Trophoblast cell (in vitro differentiated cells and primary cell): Measurements from ENCODE around the gene HK2.

Experiments
- DNase-seq, 2 donors: peaks; one replicate each; pipeline ENCODE4 v3.0.0-alpha.2; 2016
- H2AFZ ChIP-seq: 2 replicates; pipeline ENCODE4 v1.6.1; 2013; ENCODE audit warnings: low read length, moderate library complexity, mild to moderate bottlenecking; ENCODE audit not compliant: insufficient read depth, poor library complexity
- H2AK5ac ChIP-seq: 2 replicates; pipeline ENCODE4 v1.6.1; 2013; ENCODE audit warnings: mild to moderate bottlenecking, low read length
- H2BK120ac ChIP-seq: 2 replicates; pipeline ENCODE4 v1.6.1; 2013; ENCODE audit warnings: low read length, mild to moderate bottlenecking, moderate library complexity; ENCODE audit not compliant: insufficient read depth, poor library complexity
- H2BK12ac ChIP-seq: 2 replicates; pipeline ENCODE4 v1.6.1; 2013; ENCODE audit warnings: mild to moderate bottlenecking, low read length, moderate library complexity
- H2BK5ac ChIP-seq: 2 replicates; pipeline ENCODE4 v1.6.1; 2013; ENCODE audit warnings: low read length, low read depth, moderate library complexity, mild to moderate bottlenecking; ENCODE audit not compliant: poor library complexity
- H3K14ac ChIP-seq: 2 replicates; pipeline ENCODE4 v1.6.1; 2013; ENCODE audit warnings: mild to moderate bottlenecking, low read length
- H3K18ac ChIP-seq: 2 replicates; pipeline ENCODE4 v1.6.1; 2013; ENCODE audit warnings: mild to moderate bottlenecking, low read length
- H3K23ac ChIP-seq: 2 replicates; pipeline ENCODE4 v1.6.1; 2013; ENCODE audit warnings: low read length
- H3K27ac ChIP-seq: 2 replicates; pipeline ENCODE4 v1.5.1; 2013; ENCODE audit warnings: low read depth, mild to moderate bottlenecking, inconsistent platforms, low read length, moderate library complexity
- H3K27me3 ChIP-seq: 2 replicates; pipeline ENCODE4 v1.6.1; 2013; ENCODE audit warnings: inconsistent platforms, mild to moderate bottlenecking, low read length, moderate library complexity; ENCODE audit not compliant: insufficient read depth
- H3K36me3 ChIP-seq, 2 experiments: 1 replicate in 1 of 2; 2 replicates in 1 of 2; pipeline ENCODE4 v1.6.1; 2013; ENCODE audit warnings: low read length in 2 of 2, mild to moderate bottlenecking in 2 of 2, moderate library complexity in 1 of 2; ENCODE audit not compliant: insufficient read depth in 2 of 2, control insufficient read depth in 1 of 2
- H3K4ac ChIP-seq: 2 replicates; pipeline ENCODE4 v1.6.1; 2013; ENCODE audit warnings: low read depth, mild to moderate bottlenecking, low read length, moderate library complexity
- H3K4me1 ChIP-seq, 2 experiments: 1 replicate in 1 of 2; 2 replicates in 1 of 2; pipeline ENCODE4 v1.6.1; 2013; ENCODE audit warnings: low read length in 2 of 2, mild to moderate bottlenecking in 2 of 2, moderate library complexity in 1 of 2; ENCODE audit not compliant: insufficient read depth in 2 of 2, control insufficient read depth in 1 of 2
- H3K4me2 ChIP-seq: 2 replicates; pipeline ENCODE4 v1.6.1; 2013; ENCODE audit warnings: inconsistent platforms, mild to moderate bottlenecking, low read length, moderate library complexity
- H3K4me3 ChIP-seq: 2 replicates; pipeline ENCODE4 v1.5.1; 2013; ENCODE audit warnings: mild to moderate bottlenecking, low read depth, low read length, inconsistent platforms
- H3K79me1 ChIP-seq: one replicate; pipeline ENCODE4 v1.6.1; 2013; ENCODE audit warnings: low read length
- H3K79me2 ChIP-seq: 2 replicates; pipeline ENCODE4 v1.6.1; 2013; ENCODE audit warnings: low read length, mild to moderate bottlenecking; ENCODE audit not compliant: control insufficient read depth, insufficient read depth, poor library complexity
- H3K9ac ChIP-seq: 2 replicates; pipeline ENCODE4 v1.6.1; 2013; ENCODE audit warnings: mild to moderate bottlenecking, low read length
- H3K9me3 ChIP-seq: 2 replicates; pipeline ENCODE4 v1.6.1; 2013; ENCODE audit warnings: low read depth, mild to moderate bottlenecking, control low read depth, inconsistent platforms, low read length; ENCODE audit not compliant: insufficient read depth
- H4K12ac ChIP-seq: 2 replicates; pipeline ENCODE4 v1.6.1; 2013; ENCODE audit warnings: low read depth, mild to moderate bottlenecking, low read length, moderate library complexity
- H4K8ac ChIP-seq: 2 replicates; pipeline ENCODE4 v1.6.1; 2013; ENCODE audit warnings: low read depth, mild to moderate bottlenecking, low read length, moderate library complexity
- H4K91ac ChIP-seq: one replicate; pipeline ENCODE4 v1.6.1; 2013; ENCODE audit warnings: low read depth, mild to moderate bottlenecking, low read length, moderate library complexity
- WGBS: extraction: QIAGEN DNeasy Blood & Tissue Kit; methylation state at CpG from one replicate; pipeline ENCODE4 v1.1.7; 2013; ENCODE audit warnings: missing lambda C conversion rate; ENCODE audit not compliant: insufficient read length, insufficient coverage; ENCODE audit errors: extremely low coverage; 5-methylcytosine and 5-hydroxymethylcytosine counted together

HK2 gene

GRCh38 chr2:74856004-74856578, 22.2 kb downstream of the HK2 start:
- Histone ChIP-seq H4K91ac (peak overlapping the region; percentile 8), H3K27ac (no peak overlapping the region), H4K8ac (no peak overlapping the region), H2BK5ac (no peak overlapping the region), H2AK5ac (no peak overlapping the region), H3K18ac (no peak overlapping the region), H2BK120ac (no peak overlapping the region), H3K9me3 (no peaks in the 10 kb centered on the region), H4K12ac (no peak overlapping the region), H3K79me1 (peaks cover 8% of the 10 kb centered on the region), H3K27me3 (no peaks in the 10 kb centered on the region), H3K4me2 (no peak overlapping the region), H3K36me3 (peaks cover 0 to 3% of the 10 kb centered on the region in 2 experiments), H3K4me3 (no peak overlapping the region), H2BK12ac (no peak overlapping the region), H3K4ac (no peak overlapping the region), H2AFZ (no peak overlapping the region), H3K79me2 (peaks cover 4% of the 10 kb centered on the region), H3K14ac (no peak overlapping the region), H3K4me1 (peaks cover 11 to 18% of the 10 kb centered on the region in 2 experiments), H3K9ac (no peak overlapping the region), H3K23ac (no peak overlapping the region)
- no CpG with 5 or more reads among the region's 10 CpGs for WGBS
- DNase-seq: no peak

GRCh38 chr2:74856599-74856998, 22.7 kb downstream of the HK2 start:
- Histone ChIP-seq H3K27ac (no peak overlapping the region), H2BK12ac (no peak overlapping the region), H3K4me1 (peaks cover 8 to 14% of the 10 kb centered on the region in 2 experiments), H3K79me2 (peaks cover 4% of the 10 kb centered on the region), H3K27me3 (no peaks in the 10 kb centered on the region), H2AFZ (no peak overlapping the region), H3K4ac (no peak overlapping the region), H4K12ac (no peak overlapping the region), H2AK5ac (no peak overlapping the region), H3K4me3 (no peak overlapping the region), H3K4me2 (no peak overlapping the region), H3K9me3 (no peaks in the 10 kb centered on the region), H4K91ac (no peak overlapping the region), H2BK120ac (no peak overlapping the region), H3K18ac (no peak overlapping the region), H3K79me1 (peaks cover 6% of the 10 kb centered on the region), H3K14ac (no peak overlapping the region), H2BK5ac (no peak overlapping the region), H4K8ac (no peak overlapping the region), H3K23ac (no peak overlapping the region), H3K36me3 (peaks cover 0 to 3% of the 10 kb centered on the region in 2 experiments), H3K9ac (no peak overlapping the region)
- DNase-seq: no peak
- WGBS: no CpG with 5 or more reads among the region's 5 CpGs

GRCh38 chr2:74857215-74857614, 23.3 kb downstream of the HK2 start:
- DNase-seq: no peak
- no peak overlapping the region for H3K4ac ChIP-seq
- H3K27ac ChIP-seq: no peak overlapping the region
- H3K36me3 ChIP-seq: peaks cover 0 to 3% of the 10 kb centered on the region in 2 experiments
- H3K4me1 ChIP-seq: peaks cover 2 to 8% of the 10 kb centered on the region in 2 experiments
- no peak overlapping the region for H2BK12ac ChIP-seq
- no peak overlapping the region for H4K91ac ChIP-seq
- peak overlapping the region; percentile 26 for H3K9ac ChIP-seq
- H2BK120ac ChIP-seq: no peak overlapping the region
- no peak overlapping the region for H3K18ac ChIP-seq
- no peak overlapping the region for H3K14ac ChIP-seq
- no peak overlapping the region for H3K23ac ChIP-seq
- H3K27me3 ChIP-seq: no peaks in the 10 kb centered on the region
- WGBS: no CpG with 5 or more reads among the region's 4 CpGs
- H3K4me3 ChIP-seq: no peak overlapping the region
- H4K12ac ChIP-seq: no peak overlapping the region
- no peak overlapping the region for H4K8ac ChIP-seq
- H2AK5ac ChIP-seq: no peak overlapping the region
- H3K79me1 ChIP-seq: no peaks in the 10 kb centered on the region
- H3K9me3 ChIP-seq: no peaks in the 10 kb centered on the region
- H3K4me2 ChIP-seq: no peak overlapping the region
- no peak overlapping the region for H2BK5ac ChIP-seq
- H2AFZ ChIP-seq: peak overlapping the region; percentile 39
- peaks cover 4% of the 10 kb centered on the region for H3K79me2 ChIP-seq

- Histone ChIP-seq H2BK120ac (no peak overlapping the region), H2BK12ac (no peak overlapping the region), H3K23ac (no peak overlapping the region), H3K9ac (no peak overlapping the region), H3K4me2 (no peak overlapping the region), H3K4me1 (peaks cover 0 to 4% of the 10 kb centered on the region in 2 experiments), H2AFZ (no peak overlapping the region), H3K4me3 (no peak overlapping the region), H2AK5ac (no peak overlapping the region), H4K12ac (peak overlapping the region; percentile 51), H3K79me1 (no peaks in the 10 kb centered on the region), H3K36me3 (peaks cover 0 to 3% of the 10 kb centered on the region in 2 experiments), H3K9me3 (no peaks in the 10 kb centered on the region), H3K18ac (no peak overlapping the region), H3K27me3 (no peaks in the 10 kb centered on the region), H4K91ac (no peak overlapping the region), H3K27ac (no peak overlapping the region), H3K14ac (no peak overlapping the region), H4K8ac (no peak overlapping the region), H3K79me2 (peaks cover 2% of the 10 kb centered on the region), H3K4ac (no peak overlapping the region), H2BK5ac (no peak overlapping the region)
- DNase-seq: no peak
- no CpG with 5 or more reads among the region's 8 CpGs for WGBS
Observed at GRCh38 chr2:74857725-74858124, 23.8 kb downstream of the HK2 start.
